ENCODE measurements around the gene DGKA. TPM values are rescaled to one million over a fixed set of nuclear protein-coding genes. Genes with fewer than 3 reads are reported as not detected.
"Not testable (repeated sequence)": the region's sequence is repeated elsewhere in the genome, so short reads cannot be mapped to it uniquely, and the experiment has no call there.

DGKA gene
- total and polyA plus RNA-seq, 5 donors: 11.3 to 25.9 (median 20.3) TPM

DNA sequence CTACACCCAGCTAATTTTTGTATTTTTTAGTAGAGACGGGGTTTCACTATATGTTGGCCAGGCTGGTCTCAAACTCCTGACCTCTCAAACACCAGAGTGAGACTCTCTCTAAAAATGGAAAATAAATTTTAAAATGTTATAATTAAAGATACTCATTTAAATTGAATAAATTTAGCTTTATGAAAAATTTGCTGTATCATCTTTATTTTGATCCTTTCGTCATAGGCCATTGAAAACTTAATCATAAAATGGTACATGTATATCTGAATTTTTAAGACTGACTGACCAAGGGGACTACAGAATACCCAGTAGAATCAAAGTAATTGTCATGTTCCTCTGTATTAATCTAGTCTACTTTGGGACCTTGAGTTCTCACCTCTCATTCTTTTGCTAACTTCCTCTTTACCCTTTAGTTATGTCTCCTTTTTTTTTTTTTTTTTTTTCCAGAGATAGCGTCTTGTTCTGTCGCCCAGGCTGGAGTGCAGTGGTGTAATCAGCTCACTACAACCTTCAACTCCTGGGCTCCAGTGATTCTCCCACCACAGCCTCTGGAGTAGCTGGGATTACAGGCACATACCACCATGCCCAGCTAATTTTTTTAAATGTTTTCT lies 52.4 kb downstream of the DGKA start:
- H3K4me1 ChIP-seq (ENCODE audit: control insufficient read depth, insufficient read depth, low read length): peaks cover 2% of the 10 kb centered on the region
- 66% methylated on average over 4 of the region's 4 CpGs for WGBS
- no peak overlapping the region for H3K27ac ChIP-seq (ENCODE audit: low read length)
- no peaks in the 10 kb centered on the region for H3K27me3 ChIP-seq (ENCODE audit: control insufficient read depth, insufficient read depth)
- no peaks in the 10 kb centered on the region for H3K9me3 ChIP-seq (ENCODE audit: control insufficient read depth, low read length)
- intact Hi-C loops (cut with DNase I): no loop called here
- H3K4me3 ChIP-seq (ENCODE audit: low read length): no peak overlapping the region
- peak; percentile 23 to 31 for ATAC-seq
- DNase-seq: no peak

GRCh38 chr12:55984861-55985260 lies 53.9 kb downstream of the DGKA start:
- intact Hi-C loops (cut with DNase I): no loop called here
- 67% methylated on average over 2 of the region's 2 CpGs for WGBS

GRCh38 chr12:55985341-55985740 lies 54.4 kb downstream of the DGKA start:
- Histone ChIP-seq H3K27me3 (ENCODE audit: control insufficient read depth, insufficient read depth) (no peaks in the 10 kb centered on the region), H3K27ac (ENCODE audit: low read length) (no peak overlapping the region), H3K4me3 (ENCODE audit: low read length) (no peak overlapping the region), H3K9me3 (ENCODE audit: control insufficient read depth, low read length) (no peaks in the 10 kb centered on the region), H3K4me1 (ENCODE audit: control insufficient read depth, insufficient read depth, low read length) (peaks cover 2% of the 10 kb centered on the region)
- WGBS: 90% methylated on average over 4 of the region's 4 CpGs
- ATAC-seq (no peak), DNase-seq (no peak)
- intact Hi-C loops (cut with DNase I): no loop called here

More at GRCh38 chr12:55984861-55985260, 53.9 kb downstream of the DGKA start:
- H3K9me3 ChIP-seq (ENCODE audit: control insufficient read depth, low read length): no peaks in the 10 kb centered on the region
- peaks cover 2% of the 10 kb centered on the region for H3K4me1 ChIP-seq (ENCODE audit: control insufficient read depth, insufficient read depth, low read length)
- ATAC-seq (no peak), DNase-seq (no peak)
- H3K4me3 ChIP-seq (ENCODE audit: low read length): no peak overlapping the region
- no peaks in the 10 kb centered on the region for H3K27me3 ChIP-seq (ENCODE audit: control insufficient read depth, insufficient read depth)
- H3K27ac ChIP-seq (ENCODE audit: low read length): no peak overlapping the region

DNA sequence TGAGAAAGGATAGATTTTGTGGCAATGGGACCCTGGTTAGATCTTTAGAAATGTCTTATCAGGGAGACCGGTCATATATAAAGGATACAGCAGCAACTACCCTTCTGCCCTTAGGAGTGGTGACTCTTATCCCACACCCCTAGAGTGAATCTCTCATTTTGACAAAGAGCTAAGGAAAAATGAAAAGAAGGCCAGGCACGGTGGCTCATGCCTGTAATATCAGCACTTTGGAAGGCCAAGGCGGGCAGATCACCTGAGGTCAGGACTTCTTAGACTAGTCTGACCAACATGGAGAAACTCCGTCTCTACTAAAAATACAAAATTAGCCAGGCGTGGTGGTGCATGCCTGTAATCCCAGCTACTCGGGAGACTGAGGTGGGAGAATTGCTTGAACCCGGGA lies 55.0 kb downstream of the DGKA start:
- H3K4me3 ChIP-seq (ENCODE audit: low read length); DNase-seq; H3K4me1 ChIP-seq (ENCODE audit: control insufficient read depth, insufficient read depth, low read length); H3K27me3 ChIP-seq (ENCODE audit: control insufficient read depth, insufficient read depth); H3K27ac ChIP-seq (ENCODE audit: low read length); intact Hi-C loops (cut with DNase I); H3K9me3 ChIP-seq (ENCODE audit: control insufficient read depth, low read length); ATAC-seq: not testable (repeated sequence)
- WGBS: 90% methylated on average over 7 of the region's 7 CpGs

DNA sequence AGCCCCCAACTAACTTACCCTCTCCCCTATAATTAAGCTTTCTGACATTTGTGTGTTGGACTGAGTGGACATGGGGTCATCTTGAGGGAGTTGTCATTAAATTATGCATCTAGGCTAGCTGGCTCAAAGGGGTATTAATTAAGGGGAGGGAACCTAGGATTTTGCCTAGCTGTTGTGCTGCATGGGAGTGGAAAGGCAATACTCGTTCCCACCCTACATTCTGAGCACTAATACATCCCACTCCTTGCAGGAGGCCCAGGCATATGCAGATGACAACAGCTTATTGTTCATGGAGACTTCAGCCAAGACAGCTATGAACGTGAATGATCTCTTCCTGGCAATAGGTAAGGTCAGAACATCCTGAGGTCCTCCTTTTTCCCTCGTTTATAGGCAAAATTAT lies 60.1 kb downstream of the DGKA start:
- Histone ChIP-seq H3K27ac (ENCODE audit: low read length) (no peak overlapping the region), H3K27me3 (ENCODE audit: control insufficient read depth, insufficient read depth) (no peaks in the 10 kb centered on the region), H3K4me1 (ENCODE audit: control insufficient read depth, insufficient read depth, low read length) (no peaks in the 10 kb centered on the region), H3K9me3 (ENCODE audit: control insufficient read depth, low read length) (no peaks in the 10 kb centered on the region), H3K4me3 (ENCODE audit: low read length) (no peak overlapping the region)
- no peak for ATAC-seq
- 84% methylated on average over 3 of the region's 3 CpGs for WGBS
- DNase-seq: no peak
- intact Hi-C loops (cut with DNase I): loop anchor here in 1 of 4 donors (10.0 kb wide), 1 partner anchor 54 kb away; the partner anchor contains the start of gene RPS26

GRCh38 chr12:55993230-55993853 lies 62.4 kb downstream of the DGKA start:
- no peaks in the 10 kb centered on the region for H3K4me1 ChIP-seq (ENCODE audit: control insufficient read depth, insufficient read depth, low read length)
- intact Hi-C loops (cut with DNase I): loop anchor here in 1 of 4 donors (10.0 kb wide), 1 partner anchor 51 kb away; the partner anchor contains the start of gene RPS26
- H3K9me3 ChIP-seq (ENCODE audit: control insufficient read depth, low read length): no peaks in the 10 kb centered on the region
- WGBS: 76% methylated on average over 4 of the region's 4 CpGs
- no peak overlapping the region for H3K4me3 ChIP-seq (ENCODE audit: low read length)
- H3K27me3 ChIP-seq (ENCODE audit: control insufficient read depth, insufficient read depth): no peaks in the 10 kb centered on the region
- no peak overlapping the region for H3K27ac ChIP-seq (ENCODE audit: low read length)
- no peak for DNase-seq
- ATAC-seq: no peak

DNA sequence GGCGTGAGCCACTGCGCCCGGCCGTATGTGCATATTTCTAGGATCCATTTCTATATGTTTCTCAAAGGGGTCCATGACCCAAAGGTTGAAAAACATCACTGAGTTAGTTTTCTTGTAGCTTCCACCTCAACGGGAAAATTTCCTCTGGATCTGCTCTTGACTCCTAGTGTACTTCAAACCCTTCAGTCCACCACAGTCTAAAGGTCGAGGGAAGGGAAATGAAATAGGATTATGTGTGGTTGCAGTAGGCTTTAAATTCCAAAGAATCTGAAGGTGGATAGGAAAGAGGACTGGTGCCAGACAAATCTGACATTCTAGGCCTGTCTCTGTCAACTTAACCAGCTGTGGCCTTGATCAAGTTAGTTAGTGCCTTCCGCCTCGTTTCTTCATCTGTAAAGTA lies 64.4 kb downstream of the DGKA start:
- DNase-seq: no peak
- 78% methylated on average over 8 of the region's 8 CpGs for WGBS
- H3K9me3 ChIP-seq (ENCODE audit: control insufficient read depth, low read length): no peaks in the 10 kb centered on the region
- intact Hi-C loops (cut with DNase I): loop anchor here in 3 of 4 donors (5.0 to 10.0 kb wide), 2 partner anchors 47 to 49 kb away; partner anchors contain the start of gene RPS26 (in 3 of the 3)
- no peak overlapping the region for H3K27ac ChIP-seq (ENCODE audit: low read length)
- no peaks in the 10 kb centered on the region for H3K27me3 ChIP-seq (ENCODE audit: control insufficient read depth, insufficient read depth)
- no peak overlapping the region for H3K4me3 ChIP-seq (ENCODE audit: low read length)
- H3K4me1 ChIP-seq (ENCODE audit: control insufficient read depth, insufficient read depth, low read length): no peaks in the 10 kb centered on the region
- no peak for ATAC-seq

DNA sequence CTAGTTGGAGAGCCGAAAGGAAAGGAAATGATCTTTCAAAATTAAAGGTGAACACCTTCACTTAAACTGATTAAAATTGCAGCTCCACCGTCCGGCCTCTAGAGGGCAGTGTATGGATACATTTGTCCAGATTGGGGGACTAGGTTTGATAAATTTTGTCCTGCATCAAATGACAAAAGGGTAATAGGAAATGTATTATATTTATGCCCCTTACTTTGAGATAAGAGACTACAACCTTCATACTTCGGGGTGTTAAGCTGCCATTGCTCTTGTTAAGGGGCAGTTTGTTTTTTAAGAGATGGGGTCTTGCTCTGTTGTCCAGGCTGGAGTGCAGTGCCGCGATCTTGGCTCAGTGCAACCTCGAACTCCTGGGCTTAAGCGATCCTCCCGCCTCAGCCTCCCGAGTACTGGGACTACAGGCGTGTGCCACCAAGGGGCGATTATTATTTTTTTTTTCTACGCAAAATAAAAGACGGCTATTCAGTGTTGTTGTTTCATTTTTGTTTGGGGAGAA lies 65.3 kb downstream of the DGKA start:
- peak overlapping the region; percentile 41 for H3K4me3 ChIP-seq (ENCODE audit: low read length)
- 24% methylated on average over 14 of the region's 14 CpGs for WGBS
- no peaks in the 10 kb centered on the region for H3K4me1 ChIP-seq (ENCODE audit: control insufficient read depth, insufficient read depth, low read length)
- H3K27ac ChIP-seq (ENCODE audit: low read length): peak overlapping the region; percentile 42
- intact Hi-C loops (cut with DNase I): loop anchor here in 3 of 4 donors (5.0 to 10.0 kb wide), 2 partner anchors 46 to 49 kb away; partner anchors contain the start of gene RPS26 (in 3 of the 3)
- H3K27me3 ChIP-seq (ENCODE audit: control insufficient read depth, insufficient read depth): no peaks in the 10 kb centered on the region
- peak; percentile 35 to 53 for ATAC-seq
- DNase-seq: peak in 2 of 3 donors; percentile 68
- no peaks in the 10 kb centered on the region for H3K9me3 ChIP-seq (ENCODE audit: control insufficient read depth, low read length)

- intact Hi-C loops (cut with DNase I): loop anchor here in 3 of 4 donors (5.0 to 10.0 kb wide), 2 partner anchors 45 to 48 kb away; partner anchors contain the start of gene RPS26 (in 3 of the 3)
- Histone ChIP-seq H3K9me3 (ENCODE audit: control insufficient read depth, low read length) (no peaks in the 10 kb centered on the region), H3K27me3 (ENCODE audit: control insufficient read depth, insufficient read depth) (no peaks in the 10 kb centered on the region), H3K4me1 (ENCODE audit: control insufficient read depth, insufficient read depth, low read length) (no peaks in the 10 kb centered on the region), H3K4me3 (ENCODE audit: low read length) (peak within 1 kb of the TSS; percentile 41), H3K27ac (ENCODE audit: low read length) (peak within 1 kb of the TSS; percentile 42)
- ATAC-seq: peak; percentile 99
- WGBS: 2% methylated on average over 27 of the region's 27 CpGs
- DNase-seq: peak; percentile 97 to 99 (median 98)
Measured at GRCh38 chr12:55996715-55997534, 66.0 kb downstream of the DGKA start, which contains the start of gene SUOX. SUOX (plus strand) TSS chr12:55997276; CDS start chr12:56002222, 4,946 bp downstream.

GRCh38 chr12:55997535-55997859 lies 66.5 kb downstream of the DGKA start:
- H3K9me3 ChIP-seq (ENCODE audit: control insufficient read depth, low read length): no peaks in the 10 kb centered on the region
- no peaks in the 10 kb centered on the region for H3K4me1 ChIP-seq (ENCODE audit: control insufficient read depth, insufficient read depth, low read length)
- no peak for ATAC-seq
- DNase-seq: no peak
- intact Hi-C loops (cut with DNase I): loop anchor here in 3 of 4 donors (5.0 to 10.0 kb wide), 2 partner anchors 45 to 47 kb away; partner anchors contain the start of gene RPS26 (in 3 of the 3)
- H3K27me3 ChIP-seq (ENCODE audit: control insufficient read depth, insufficient read depth): no peaks in the 10 kb centered on the region
- H3K27ac ChIP-seq (ENCODE audit: low read length): peak overlapping the region; percentile 33
- H3K4me3 ChIP-seq (ENCODE audit: low read length): peak overlapping the region; percentile 41
- WGBS: 1% methylated on average over 5 of the region's 5 CpGs
